Ecto neural progenitor cell (in vitro differentiated cells): Measurements from ENCODE around the gene PGAP3.
"Not testable (repeated sequence)": the region's sequence is repeated elsewhere in the genome, so short reads cannot be mapped to it uniquely, and the experiment has no call there.

Experiments
- DNase-seq: peaks from one replicate; pipeline ENCODE4 v3.0.0-alpha.2; 2018; ENCODE audit warnings: low spot score

Gene PGAP3, protein sequence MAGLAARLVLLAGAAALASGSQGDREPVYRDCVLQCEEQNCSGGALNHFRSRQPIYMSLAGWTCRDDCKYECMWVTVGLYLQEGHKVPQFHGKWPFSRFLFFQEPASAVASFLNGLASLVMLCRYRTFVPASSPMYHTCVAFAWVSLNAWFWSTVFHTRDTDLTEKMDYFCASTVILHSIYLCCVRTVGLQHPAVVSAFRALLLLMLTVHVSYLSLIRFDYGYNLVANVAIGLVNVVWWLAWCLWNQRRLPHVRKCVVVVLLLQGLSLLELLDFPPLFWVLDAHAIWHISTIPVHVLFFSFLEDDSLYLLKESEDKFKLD

DNA sequence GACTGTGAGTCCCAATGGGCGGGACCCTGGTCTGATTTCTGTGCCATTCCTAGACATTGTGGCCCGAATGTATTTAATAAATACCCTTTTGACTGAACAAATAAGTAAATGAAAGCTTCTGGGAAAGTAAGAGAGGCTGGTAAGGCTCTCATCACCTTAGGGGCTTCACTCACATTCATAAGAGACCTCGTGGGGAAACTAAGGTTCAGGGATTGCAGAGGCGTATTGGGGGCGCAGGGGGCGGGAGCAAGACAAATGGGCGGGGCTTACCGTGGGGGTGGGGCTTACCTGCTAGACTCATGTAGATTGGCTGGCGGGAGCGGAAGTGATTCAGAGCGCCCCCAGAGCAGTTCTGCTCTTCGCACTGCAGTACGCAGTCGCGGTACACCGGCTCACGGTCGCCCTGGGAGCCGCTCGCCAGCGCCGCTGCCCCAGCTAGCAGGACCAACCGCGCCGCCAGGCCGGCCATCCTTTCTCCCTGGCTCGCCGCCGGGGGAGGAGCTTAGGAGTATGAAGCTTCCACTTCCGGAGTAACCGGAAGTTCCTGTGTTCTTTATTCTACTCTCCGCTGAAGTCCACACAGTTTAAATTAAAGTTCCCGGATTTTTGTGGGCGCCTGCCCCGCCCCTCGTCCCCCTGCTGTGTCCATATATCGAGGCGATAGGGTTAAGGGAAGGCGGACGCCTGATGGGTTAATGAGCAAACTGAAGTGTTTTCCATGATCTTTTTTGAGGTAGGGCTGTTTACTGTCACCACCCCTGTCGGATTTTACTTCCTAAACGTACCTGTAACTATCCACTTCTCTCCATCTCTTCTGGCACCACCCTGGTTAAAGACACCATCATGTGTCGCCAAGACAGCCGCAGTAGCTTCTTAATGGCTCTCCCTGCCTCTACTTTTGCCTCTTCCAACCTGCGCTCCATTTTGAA lies at the start of gene PGAP3:
TSS of gene PGAP3 (minus strand) at position 512 of the 929 bp plus-strand sequence. CDS start at position 469, 43 bp downstream.
- DNase-seq = peak; percentile 95

DNA sequence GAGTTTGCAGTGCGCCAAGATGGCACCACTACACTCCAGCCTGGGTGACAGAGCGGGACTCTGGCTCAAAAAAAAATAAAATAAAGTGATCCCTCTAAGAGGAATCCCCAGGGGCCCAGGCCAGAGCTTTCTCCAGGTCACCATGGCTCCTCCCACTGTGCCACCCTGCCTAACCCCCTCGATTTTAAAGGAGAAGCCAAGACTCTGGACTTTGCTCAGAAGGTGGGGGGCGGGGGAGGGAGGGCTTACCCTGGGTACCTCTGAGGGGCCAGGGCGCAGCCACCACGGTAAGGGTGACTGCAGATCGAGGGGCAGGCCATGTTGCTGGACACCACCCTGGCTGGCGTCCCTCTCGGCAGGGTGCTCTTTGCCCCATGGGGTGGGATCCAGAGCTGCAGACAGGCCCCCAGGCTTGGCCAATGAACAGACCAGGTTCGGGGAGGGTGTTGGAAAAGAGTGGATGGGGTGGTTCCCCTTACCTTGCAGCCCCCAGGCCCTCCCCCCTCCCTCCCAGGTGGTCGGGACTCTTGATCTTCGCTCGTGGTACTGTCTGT lies 49.4 kb upstream of the PGAP3 start:
- DNase-seq = no peak

DNA sequence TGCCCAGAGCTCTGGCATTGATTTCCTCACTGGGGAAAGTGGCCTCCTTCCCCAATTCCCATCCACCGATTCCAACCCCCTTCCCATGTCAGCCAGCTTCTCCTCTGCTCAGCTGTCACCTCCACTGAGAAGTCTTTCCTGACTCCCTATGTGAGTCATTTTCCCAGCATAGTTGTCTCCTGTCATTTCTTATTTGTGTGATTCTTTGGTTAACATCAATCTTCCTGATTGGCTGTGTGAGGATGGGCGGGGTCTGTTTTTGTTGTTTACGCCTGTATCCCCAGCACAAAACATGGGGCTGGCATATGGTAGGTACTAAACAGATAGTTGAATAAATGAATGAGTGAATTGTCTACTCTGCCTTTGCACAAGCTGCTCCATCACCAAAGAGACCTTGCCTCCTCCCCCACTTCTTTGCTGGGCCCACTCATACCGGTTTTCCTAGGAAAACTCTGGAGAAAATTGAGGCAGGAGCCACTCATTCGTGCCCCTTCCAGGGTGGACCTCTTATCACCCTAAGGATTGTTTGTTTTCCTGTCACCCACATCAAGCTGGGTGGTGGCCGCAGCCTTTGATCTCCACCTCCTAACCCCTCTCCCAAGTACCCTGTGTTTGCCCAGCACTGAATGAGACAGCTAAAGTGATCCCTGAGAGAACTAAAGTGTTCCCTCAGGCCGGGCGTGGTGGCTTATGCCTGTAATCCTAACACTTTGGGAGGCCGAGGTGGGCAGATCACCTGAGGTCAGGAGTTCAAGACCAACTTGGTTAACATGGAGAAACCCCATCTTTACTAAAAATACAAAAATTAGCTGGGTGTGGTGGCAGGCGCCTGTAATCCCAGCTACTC lies 48.7 kb upstream of the PGAP3 start:
- no peak for DNase-seq

DNA sequence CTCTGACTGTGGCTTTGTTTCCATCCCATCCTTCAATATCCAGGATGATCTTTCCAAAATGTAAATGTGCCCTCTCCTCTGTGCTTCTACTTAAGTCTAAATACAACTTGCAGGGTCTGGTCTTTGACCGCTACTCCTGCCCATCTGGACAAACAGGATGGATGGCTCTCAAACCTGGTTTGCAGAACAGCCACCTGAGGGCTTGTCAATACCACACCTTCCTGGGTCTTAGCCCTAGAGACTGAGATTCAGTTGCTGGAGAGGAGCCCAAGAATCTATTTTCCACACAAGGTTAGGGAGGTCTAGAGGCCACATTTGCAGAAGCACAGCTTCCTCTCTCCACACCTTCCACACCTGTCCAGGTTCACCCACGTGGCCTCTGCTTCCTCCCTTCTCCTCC lies 48.0 kb upstream of the PGAP3 start:
- no peak for DNase-seq

DNA sequence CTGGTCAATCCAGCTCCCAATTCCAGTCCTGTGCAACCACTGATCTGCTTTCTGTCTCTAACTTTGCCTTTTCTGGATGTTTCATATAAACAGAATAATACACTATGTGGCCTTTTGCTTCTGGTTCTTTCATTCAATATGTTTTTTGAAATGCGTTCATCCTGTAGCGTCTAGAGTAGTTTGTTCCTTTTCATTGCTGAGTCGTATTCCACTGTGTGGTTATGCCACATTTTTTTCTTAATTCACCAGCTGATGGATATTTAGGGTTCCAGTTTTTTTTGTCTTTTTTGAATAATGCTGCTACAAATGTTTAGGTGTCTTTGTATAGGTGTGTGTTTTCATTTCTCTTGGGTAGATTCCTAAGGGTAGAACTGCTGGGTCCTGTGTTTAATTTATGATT lies 44.7 kb upstream of the PGAP3 start:
- no peak for DNase-seq

DNA sequence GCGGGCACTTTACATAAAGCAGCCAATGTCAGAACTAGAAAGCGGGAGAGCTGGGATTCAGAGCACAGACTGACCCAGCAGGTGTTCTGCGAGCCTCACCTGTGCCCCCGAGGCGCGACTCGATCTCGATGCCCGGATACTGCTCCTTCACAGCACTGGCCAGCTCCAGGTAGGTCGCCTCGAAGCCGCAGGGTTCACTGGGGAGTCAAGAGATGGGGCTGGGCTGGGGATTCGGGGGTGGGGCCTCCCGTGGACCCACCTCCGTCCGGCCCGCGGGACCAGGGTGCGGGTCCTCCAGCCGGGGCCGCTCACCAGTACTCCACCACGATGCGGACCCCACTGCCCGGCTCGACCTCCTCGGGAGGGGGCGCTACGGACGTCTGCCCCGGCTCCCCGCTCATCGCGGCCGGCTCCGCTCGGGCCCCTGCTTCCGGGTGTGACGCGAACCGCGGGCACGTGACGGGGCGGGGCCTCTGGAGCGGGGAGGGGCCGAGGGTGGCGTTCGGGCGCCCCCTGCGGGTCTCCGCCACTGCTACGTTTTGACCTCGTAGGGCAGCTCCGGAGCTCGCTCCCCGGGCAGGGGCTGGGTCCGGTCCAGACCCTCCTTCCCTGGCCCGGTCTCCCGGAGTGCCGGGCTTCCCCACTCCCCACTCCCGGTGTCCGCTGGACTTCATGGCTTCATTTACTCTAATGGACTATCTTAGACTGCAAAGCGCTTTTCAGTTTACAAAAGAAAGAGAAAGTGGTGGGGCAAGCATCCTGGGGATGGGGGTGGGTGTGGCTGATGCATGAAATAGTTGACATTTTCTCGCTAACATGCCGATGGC lies 42.5 kb upstream of the PGAP3 start, which contains the start of gene MIEN1:
TSS of gene MIEN1 (minus strand) at position 438 of the 827 bp plus-strand sequence. CDS start at position 401, 37 bp downstream.
- peak; percentile 99 for DNase-seq

DNA sequence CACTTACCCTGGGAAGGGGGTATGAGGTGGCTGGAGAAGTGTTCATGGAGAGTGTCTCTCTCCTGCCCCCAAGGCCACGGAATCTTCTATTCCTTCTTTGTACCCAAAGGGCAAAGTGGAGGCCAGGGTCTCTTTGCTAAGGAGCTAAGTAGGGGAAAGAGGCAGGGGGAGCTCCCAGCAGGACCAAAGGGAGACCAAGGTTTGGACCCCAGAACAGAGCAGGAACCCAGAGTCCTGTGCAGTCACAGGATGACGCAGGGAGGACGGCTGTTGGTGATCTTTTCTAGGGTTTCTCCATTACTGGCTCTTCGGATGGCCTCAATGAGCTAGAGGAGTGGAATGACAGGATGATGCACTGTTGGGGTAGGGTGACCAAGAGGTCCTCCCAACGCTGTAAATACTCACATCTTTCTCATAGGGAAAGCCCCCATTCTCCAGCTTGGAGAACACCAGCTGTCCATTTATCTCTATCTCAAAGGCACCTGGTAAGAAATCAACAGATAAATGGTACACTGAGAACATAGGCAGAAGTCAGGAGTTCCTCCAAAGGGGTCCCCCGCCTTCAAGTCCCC lies 41.5 kb upstream of the PGAP3 start:
- no peak for DNase-seq

DNA sequence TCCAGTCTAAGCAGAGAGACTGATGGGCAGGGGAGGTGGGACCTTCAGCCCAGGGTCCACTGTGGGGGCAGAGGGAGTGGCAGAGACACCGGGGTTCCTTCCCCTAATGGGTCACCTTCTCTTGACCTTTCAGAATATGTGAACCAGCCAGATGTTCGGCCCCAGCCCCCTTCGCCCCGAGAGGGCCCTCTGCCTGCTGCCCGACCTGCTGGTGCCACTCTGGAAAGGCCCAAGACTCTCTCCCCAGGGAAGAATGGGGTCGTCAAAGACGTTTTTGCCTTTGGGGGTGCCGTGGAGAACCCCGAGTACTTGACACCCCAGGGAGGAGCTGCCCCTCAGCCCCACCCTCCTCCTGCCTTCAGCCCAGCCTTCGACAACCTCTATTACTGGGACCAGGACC lies 39.7 kb upstream of the PGAP3 start:
- no peak for DNase-seq

DNA sequence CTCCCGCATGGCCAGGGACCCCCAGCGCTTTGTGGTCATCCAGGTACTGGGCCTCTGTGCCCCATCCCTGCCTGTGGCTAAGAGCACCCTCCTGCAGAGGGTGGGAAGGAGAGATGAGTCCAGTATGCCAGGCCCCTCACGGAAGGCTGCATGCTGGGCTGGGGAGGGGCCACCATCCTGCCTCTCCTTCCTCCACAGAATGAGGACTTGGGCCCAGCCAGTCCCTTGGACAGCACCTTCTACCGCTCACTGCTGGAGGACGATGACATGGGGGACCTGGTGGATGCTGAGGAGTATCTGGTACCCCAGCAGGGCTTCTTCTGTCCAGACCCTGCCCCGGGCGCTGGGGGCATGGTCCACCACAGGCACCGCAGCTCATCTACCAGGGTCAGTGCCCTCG lies 38.8 kb upstream of the PGAP3 start:
- no peak for DNase-seq

DNA sequence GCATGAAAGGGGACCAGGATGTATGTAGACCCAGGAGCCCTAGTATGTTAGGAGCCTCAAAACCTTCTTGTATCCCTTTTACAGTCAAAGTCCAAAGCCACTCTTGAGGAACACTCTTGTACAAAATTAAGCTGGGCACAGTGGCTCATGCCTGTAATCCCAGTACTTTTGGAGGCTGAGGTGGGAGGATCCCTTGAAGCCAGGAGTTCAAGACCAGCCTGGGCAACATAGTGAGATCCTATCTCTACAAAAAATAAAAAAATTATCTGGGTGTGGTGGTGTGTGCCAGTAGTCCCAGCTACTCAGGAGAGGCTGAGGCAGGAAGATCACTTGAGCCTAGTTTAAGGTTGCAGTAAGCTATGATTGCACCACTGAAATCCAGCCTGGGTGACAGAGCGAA lies 38.1 kb upstream of the PGAP3 start:
- not testable (repeated sequence) for DNase-seq

DNA sequence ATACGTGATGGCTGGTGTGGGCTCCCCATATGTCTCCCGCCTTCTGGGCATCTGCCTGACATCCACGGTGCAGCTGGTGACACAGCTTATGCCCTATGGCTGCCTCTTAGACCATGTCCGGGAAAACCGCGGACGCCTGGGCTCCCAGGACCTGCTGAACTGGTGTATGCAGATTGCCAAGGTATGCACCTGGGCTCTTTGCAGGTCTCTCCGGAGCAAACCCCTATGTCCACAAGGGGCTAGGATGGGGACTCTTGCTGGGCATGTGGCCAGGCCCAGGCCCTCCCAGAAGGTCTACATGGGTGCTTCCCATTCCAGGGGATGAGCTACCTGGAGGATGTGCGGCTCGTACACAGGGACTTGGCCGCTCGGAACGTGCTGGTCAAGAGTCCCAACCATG lies 36.9 kb upstream of the PGAP3 start:
- DNase-seq = no peak

DNA sequence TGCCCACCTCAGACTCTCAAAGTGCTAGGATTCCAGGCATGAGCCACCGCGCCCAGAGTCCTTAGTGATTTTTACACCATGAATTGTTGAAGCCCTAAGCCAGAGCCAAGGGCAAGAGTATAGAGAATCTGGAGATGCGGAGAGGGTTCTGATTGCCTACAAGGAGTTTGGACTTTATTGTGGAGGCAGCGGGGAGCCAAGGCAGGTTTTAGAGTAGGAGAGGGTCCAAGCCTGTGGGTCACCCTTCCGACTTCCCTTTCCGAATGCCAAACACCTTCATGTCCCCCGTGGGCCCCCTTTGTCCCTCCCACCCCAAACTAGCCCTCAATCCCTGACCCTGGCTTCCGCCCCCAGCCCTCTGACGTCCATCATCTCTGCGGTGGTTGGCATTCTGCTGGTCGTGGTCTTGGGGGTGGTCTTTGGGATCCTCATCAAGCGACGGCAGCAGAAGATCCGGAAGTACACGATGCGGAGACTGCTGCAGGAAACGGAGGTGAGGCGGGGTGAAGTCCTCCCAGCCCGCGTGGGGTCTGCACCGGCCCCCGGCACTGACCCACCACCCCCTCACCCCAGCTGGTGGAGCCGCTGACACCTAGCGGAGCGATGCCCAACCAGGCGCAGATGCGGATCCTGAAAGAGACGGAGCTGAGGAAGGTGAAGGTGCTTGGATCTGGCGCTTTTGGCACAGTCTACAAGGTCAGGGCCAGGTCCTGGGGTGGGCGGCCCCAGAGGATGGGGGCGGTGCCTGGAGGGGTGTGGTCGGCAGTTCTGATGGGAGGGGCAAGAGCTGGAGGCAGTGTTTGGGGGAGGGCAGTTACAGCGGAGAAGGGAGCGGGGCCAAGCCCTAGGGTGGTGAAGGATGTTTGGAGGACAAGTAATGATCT lies 35.4 kb upstream of the PGAP3 start:
- no peak for DNase-seq

DNA sequence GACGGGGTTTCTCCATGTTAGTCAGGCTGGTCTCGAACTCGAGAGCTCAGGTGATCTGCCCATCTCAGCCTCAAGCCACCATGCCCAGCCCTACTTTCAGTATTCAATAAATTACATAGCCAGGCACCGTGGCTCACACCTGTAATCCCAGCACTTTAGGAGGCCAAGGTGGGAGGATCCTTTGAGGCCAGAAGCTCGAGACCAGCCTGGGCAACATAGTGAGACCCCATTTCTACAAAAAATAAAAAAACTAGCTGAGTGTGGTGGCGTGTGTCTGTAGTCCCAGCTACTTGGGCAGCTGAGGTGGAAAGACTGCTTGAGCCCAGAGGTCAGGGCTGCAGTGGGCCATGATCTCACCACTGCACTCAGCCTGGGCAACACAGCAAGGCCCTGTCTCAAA lies 34.2 kb upstream of the PGAP3 start:
- DNase-seq = no peak

DNA sequence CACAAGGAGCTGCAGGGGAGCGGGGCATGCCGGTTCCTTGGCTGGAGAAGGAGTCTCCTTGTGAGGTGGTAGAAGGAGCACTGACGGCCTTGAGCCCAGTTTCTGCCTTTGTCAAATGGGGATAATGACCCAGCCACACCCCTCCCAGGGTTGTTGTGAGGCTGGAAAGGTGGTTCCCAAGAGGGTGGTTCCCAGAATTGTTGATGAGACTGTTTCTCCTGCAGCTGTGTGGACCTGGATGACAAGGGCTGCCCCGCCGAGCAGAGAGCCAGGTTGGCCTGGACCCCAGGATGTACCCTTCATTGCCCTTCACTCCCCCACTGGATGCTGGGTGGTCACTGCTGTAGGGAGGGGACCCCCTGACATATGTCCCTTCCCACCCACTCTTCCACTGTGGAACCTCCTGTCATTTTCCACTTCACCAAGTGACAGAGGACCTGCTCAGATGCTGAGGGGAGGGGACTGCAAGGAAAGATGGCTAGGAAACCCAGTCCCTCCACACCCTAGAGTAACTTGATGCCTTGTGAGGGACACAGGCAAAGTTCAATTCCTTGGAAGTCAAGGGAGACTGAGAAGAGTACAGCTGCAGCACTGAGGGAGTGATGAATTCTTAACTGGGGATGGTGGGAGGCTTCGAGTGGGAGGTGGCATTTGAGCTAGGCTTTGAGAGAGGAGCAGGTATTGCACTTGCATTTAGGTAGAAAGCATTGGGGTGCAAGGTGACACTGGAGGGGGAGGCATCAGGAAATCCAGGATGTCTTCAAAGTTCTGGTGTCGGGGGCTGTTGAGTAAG lies 31.9 kb upstream of the PGAP3 start:
- no peak for DNase-seq

DNA sequence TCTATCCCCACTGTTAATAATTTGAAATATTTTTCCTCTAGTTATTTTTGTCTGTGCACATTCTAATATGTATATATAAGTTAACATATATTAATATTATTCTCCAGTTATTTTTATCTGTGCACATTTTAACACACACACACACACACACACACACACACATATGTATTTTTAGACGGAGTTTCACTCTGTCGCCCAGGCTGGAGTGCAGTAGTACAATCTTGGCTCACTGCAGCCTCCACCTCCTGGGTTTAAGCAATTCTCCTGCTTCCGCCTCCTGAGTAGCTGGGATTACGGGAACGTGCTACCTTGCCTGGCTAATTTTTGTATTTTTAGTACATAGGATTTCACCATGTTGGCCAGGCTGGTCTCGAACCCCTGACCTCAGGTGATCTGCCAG lies 29.8 kb upstream of the PGAP3 start:
- DNase-seq = no peak

DNA sequence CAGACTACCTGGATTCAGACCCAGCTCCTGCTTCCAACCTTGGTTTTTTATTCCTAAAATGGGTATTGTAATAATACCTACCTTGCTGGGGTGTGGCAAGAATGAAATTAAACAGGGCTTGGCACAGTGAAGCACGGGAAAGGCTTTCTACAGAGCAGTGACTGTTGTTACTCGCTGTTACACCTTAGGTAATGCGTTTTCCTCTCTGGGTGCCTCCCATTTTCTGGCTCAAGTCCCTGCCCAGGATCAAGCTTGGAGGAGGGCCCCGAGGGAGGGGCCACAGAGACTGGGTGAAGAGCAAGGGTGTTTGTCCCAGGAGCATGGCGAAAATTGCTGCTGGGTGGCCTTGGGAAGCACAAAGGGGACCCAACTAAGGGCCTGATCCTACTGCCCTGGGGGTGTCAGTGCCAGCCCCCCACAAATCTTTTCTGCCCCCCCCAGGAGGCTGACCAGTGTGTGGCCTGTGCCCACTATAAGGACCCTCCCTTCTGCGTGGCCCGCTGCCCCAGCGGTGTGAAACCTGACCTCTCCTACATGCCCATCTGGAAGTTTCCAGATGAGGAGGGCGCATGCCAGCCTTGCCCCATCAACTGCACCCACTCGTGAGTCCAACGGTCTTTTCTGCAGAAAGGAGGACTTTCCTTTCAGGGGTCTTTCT lies 29.2 kb upstream of the PGAP3 start:
- no peak for DNase-seq

DNA sequence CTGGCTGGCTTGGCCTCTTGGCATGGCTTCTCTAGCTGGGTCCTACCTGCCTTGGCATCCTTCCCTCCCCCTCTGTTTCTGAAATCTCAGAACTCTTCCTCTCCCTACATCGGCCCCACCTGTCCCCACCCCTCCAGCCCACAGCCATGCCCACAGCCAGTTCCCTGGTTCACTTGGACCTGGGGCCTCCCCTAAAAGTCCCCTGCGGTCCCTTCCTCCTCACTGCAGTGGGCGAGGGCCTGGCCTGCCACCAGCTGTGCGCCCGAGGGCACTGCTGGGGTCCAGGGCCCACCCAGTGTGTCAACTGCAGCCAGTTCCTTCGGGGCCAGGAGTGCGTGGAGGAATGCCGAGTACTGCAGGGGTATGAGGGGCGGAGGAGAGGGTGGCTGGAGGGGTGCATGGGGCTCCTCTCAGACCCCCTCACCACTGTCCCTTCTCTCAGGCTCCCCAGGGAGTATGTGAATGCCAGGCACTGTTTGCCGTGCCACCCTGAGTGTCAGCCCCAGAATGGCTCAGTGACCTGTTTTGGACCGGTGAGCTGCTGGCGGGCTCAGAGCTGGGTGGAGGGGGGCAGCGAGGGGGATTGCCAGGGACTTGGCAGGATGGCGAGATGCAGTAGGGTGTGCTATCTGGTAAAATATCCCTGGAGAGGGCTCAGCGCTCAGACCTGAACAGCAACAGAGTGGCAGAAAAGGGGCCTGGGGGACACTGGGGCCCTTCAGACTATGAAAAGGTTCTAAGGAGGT lies 28.4 kb upstream of the PGAP3 start:
- no peak for DNase-seq
